H9 (cell line): ENCODE data around the gene SLC47A2. TPM values are rescaled to one million over a fixed set of nuclear protein-coding genes. Genes with fewer than 3 reads are reported as not detected.

Source experiments
- DNase-seq: peaks from one replicate; pipeline ENCODE4 v3.0.0-alpha.2; 2017
- H2AFZ ChIP-seq: one replicate; pipeline ENCODE4 v1.6.1; 2013; ENCODE audit warnings: mild to moderate bottlenecking, low read length, control low read depth, moderate library complexity
- H2AK5ac ChIP-seq: 2 replicates; pipeline ENCODE4 v1.6.1; 2013; ENCODE audit warnings: low read length, control low read depth, mixed read lengths; ENCODE audit not compliant: insufficient read length
- H2BK120ac ChIP-seq: one replicate; pipeline ENCODE4 v1.6.1; 2013; ENCODE audit warnings: low read depth, mild to moderate bottlenecking, low read length, control low read depth, inconsistent platforms; ENCODE audit not compliant: poor library complexity, severe bottlenecking
- H2BK12ac ChIP-seq: 2 replicates; pipeline ENCODE4 v1.6.1; 2013; ENCODE audit warnings: low read length, control low read depth, mixed read lengths, low read depth; ENCODE audit not compliant: insufficient read length
- H2BK15ac ChIP-seq: 2 replicates; pipeline ENCODE4 v1.6.1; 2013; ENCODE audit warnings: low read depth, low read length, control low read depth
- H2BK20ac ChIP-seq: one replicate; pipeline ENCODE4 v1.6.1; 2013; ENCODE audit warnings: low read depth, mild to moderate bottlenecking, low read length, control low read depth, inconsistent platforms; ENCODE audit not compliant: poor library complexity, severe bottlenecking
- H2BK5ac ChIP-seq: 2 replicates; pipeline ENCODE4 v1.6.1; 2013; ENCODE audit warnings: low read length, control low read depth, mixed read lengths; ENCODE audit not compliant: insufficient read length
- H3K14ac ChIP-seq: 2 replicates; pipeline ENCODE4 v1.6.1; 2013; ENCODE audit warnings: low read length, control low read depth; ENCODE audit not compliant: insufficient read depth
- H3K18ac ChIP-seq: 2 replicates; pipeline ENCODE4 v1.6.1; 2013; ENCODE audit warnings: low read depth, mild to moderate bottlenecking, mixed read lengths, low read length, control low read depth; ENCODE audit not compliant: insufficient read length
- H3K23ac ChIP-seq: 2 replicates; pipeline ENCODE4 v1.6.1; 2013; ENCODE audit warnings: low read length, control low read depth, mixed read lengths, low read depth; ENCODE audit not compliant: insufficient read length
- H3K23me2 ChIP-seq: 2 replicates; pipeline ENCODE4 v1.6.1; 2013; ENCODE audit warnings: low read depth, mild to moderate bottlenecking, mixed read lengths, low read length, control low read depth; ENCODE audit not compliant: insufficient read length, poor library complexity, severe bottlenecking
- H3K27ac ChIP-seq: 2 replicates; pipeline ENCODE4 v1.5.1; 2013; ENCODE audit warnings: low read length, control low read depth, mixed read lengths, low read depth; ENCODE audit not compliant: insufficient read length
- H3K27me3 ChIP-seq: 2 replicates; pipeline ENCODE4 v1.6.1; 2013; ENCODE audit warnings: low read length, control low read depth, inconsistent platforms; ENCODE audit not compliant: insufficient read depth
- H3K4ac ChIP-seq: 2 replicates; pipeline ENCODE4 v1.6.1; 2013; ENCODE audit warnings: low read depth, mild to moderate bottlenecking, control low read depth, inconsistent platforms, low read length, moderate library complexity
- H3K4me1 ChIP-seq: 2 replicates; pipeline ENCODE4 v1.6.1; 2013; ENCODE audit warnings: low read length, control low read depth, inconsistent platforms; ENCODE audit not compliant: insufficient read depth
- H3K4me2 ChIP-seq: 2 replicates; pipeline ENCODE4 v1.6.1; 2013; ENCODE audit warnings: low read length, control low read depth, mixed read lengths; ENCODE audit not compliant: insufficient read length, insufficient read depth
- H3K56ac ChIP-seq: 2 replicates; pipeline ENCODE4 v1.6.1; 2013; ENCODE audit warnings: low read depth, mild to moderate bottlenecking, mixed read lengths, low read length, control low read depth; ENCODE audit not compliant: insufficient read length
- H3K79me1 ChIP-seq: 2 replicates; pipeline ENCODE4 v1.6.1; 2013; ENCODE audit warnings: low read depth, mild to moderate bottlenecking, moderate library complexity, low read length, control low read depth, inconsistent platforms; ENCODE audit not compliant: insufficient read depth, poor library complexity, severe bottlenecking
- H3K79me2 ChIP-seq: 2 replicates; pipeline ENCODE4 v1.6.1; 2013; ENCODE audit warnings: low read length, control low read depth, inconsistent platforms; ENCODE audit not compliant: insufficient read depth
- H3K9ac ChIP-seq: 2 replicates; pipeline ENCODE4 v1.6.1; 2013; ENCODE audit warnings: low read length, control low read depth, mixed read lengths; ENCODE audit not compliant: insufficient read length; ENCODE audit errors: extremely low read depth
- H3K9me3 ChIP-seq: one replicate; pipeline ENCODE4 v1.6.1; 2013; ENCODE audit warnings: low read depth, low read length, inconsistent platforms; ENCODE audit not compliant: control insufficient read depth
- H3T11ph ChIP-seq: one replicate; pipeline ENCODE4 v1.6.1; 2013; ENCODE audit warnings: mild to moderate bottlenecking, low read length, control low read depth, inconsistent platforms
- H4K20me1 ChIP-seq: one replicate; pipeline ENCODE4 v1.6.1; 2013; ENCODE audit not compliant: control insufficient read depth, insufficient read length, insufficient read depth
- H4K5ac ChIP-seq: 2 replicates; pipeline ENCODE4 v1.6.1; 2013; ENCODE audit warnings: low read depth, mild to moderate bottlenecking, mixed read lengths, low read length, control low read depth; ENCODE audit not compliant: insufficient read length
- H4K8ac ChIP-seq: replicated peaks from 2 replicates; pipeline ENCODE4 v1.6.1; 2013; ENCODE audit warnings: low read length, control low read depth, mixed read lengths, low read depth; ENCODE audit not compliant: insufficient read length
- H4K91ac ChIP-seq: 2 replicates; pipeline ENCODE4 v1.6.1; 2013; ENCODE audit warnings: low read depth, mild to moderate bottlenecking, moderate library complexity, mixed read lengths, low read length, control low read depth; ENCODE audit not compliant: insufficient read length
- H3K27ac Mint-ChIP-seq, 3 experiments: 2 replicates in 2 of 3; 3 replicates in 1 of 3; pipeline ENCODE4 v1.8.0; 2020 to 2021; ENCODE audit warnings: mixed read lengths in 3 of 3, mild to moderate bottlenecking in 1 of 3, moderate library complexity in 1 of 3
- H3K27me3 Mint-ChIP-seq: 2 replicates; pipeline ENCODE4 v1.8.0; 2021; ENCODE audit warnings: low read depth, mild to moderate bottlenecking, moderate library complexity, mixed read lengths
- H3K36me3 Mint-ChIP-seq, 3 experiments: 2 replicates in 2 of 3; 3 replicates in 1 of 3; pipeline ENCODE4 v1.8.0; 2020 to 2021; ENCODE audit warnings: low read depth in 3 of 3, mixed read lengths in 3 of 3; ENCODE audit not compliant: insufficient read depth in 1 of 3
- H3K4me1 Mint-ChIP-seq, 2 experiments: 2 replicates each; pipeline ENCODE4 v1.8.0; 2020; ENCODE audit warnings: mixed read lengths in 2 of 2
- H3K4me3 Mint-ChIP-seq, 2 experiments: 2 replicates in 1 of 2; 3 replicates in 1 of 2; pipeline ENCODE4 v1.8.0; 2020 to 2021; ENCODE audit warnings: mild to moderate bottlenecking in 2 of 2, mixed read lengths in 2 of 2, moderate library complexity in 1 of 2
- H3K9me3 Mint-ChIP-seq, 2 experiments: 2 replicates in 1 of 2; 3 replicates in 1 of 2; pipeline ENCODE4 v1.8.0; 2020; ENCODE audit warnings: mild to moderate bottlenecking in 2 of 2, mixed read lengths in 2 of 2, moderate library complexity in 1 of 2
- CTCF ChIP-seq: fragments of 200-600 bp; sonication (generic); conservative IDR thresholded peaks from 3 replicates; pipeline ENCODE4 v1.8.0; 2021; ENCODE audit warnings: antibody characterized with exemption, mild to moderate bottlenecking
- WGBS: extraction: QIAGEN DNeasy Blood & Tissue Kit; methylation state at CpG from one replicate; pipeline ENCODE4 v1.1.7; 2013; ENCODE audit warnings: missing lambda C conversion rate, low lambda C conversion rate, mixed read lengths; ENCODE audit not compliant: insufficient read length; ENCODE audit errors: extremely low coverage; 5-methylcytosine and 5-hydroxymethylcytosine counted together
- total RNA-seq: library from RNA; stranded (reverse); gene quantifications from 2 replicates; pipeline ENCODE4 v1.2.1, GENCODE V29; 2021

SLC47A2 gene
- total RNA-seq, 1 experiment from 2014 or later: not detected

DNA sequence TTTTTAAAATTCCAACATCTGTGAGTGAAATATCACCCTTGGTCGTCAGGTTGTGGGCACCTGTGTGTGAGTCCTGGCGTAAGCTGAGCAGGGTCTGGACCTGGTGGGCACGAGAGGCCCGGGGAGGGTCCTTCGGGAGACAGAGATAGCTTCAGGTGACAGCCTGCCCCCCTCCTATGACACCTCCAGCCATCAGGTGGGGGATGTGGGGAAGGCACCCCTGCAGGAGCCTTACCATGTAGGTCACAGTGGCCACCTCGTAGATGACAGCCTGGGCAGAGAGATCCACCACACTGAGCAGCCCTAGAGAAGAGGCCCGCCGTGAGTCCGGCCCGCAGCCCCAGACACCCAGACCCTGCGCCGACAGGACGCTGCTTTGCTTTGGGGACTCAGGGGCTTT, 11.2 kb downstream of the SLC47A2 start:
- H3K4me1 ChIP-seq: no peaks in the 10 kb centered on the region; the same call in 1 of the 2 replicates
- no peaks in the 10 kb centered on the region for H3K23me2 ChIP-seq
- no peak overlapping the region for H3K4ac ChIP-seq
- no peak overlapping the region for H2BK12ac ChIP-seq
- H2BK15ac ChIP-seq: no peak overlapping the region
- no peak overlapping the region for H3K18ac ChIP-seq
- no peak overlapping the region for H2BK120ac ChIP-seq
- no peaks in the 10 kb centered on the region for H4K20me1 ChIP-seq
- H4K91ac ChIP-seq: no peak overlapping the region
- H3K4me1 Mint-ChIP-seq: peaks cover 33 to 42% of the 10 kb centered on the region in 2 experiments
- no peak overlapping the region for H4K5ac ChIP-seq
- H3K4me2 ChIP-seq: no peak overlapping the region
- no peak overlapping the region for H4K8ac ChIP-seq
- no peak overlapping the region for H3K27ac Mint-ChIP-seq
- H3K56ac ChIP-seq: no peak overlapping the region
- H3K9me3 ChIP-seq: no peaks in the 10 kb centered on the region
- no peak for TF ChIP-seq CTCF
- no peaks in the 10 kb centered on the region for H3K27me3 Mint-ChIP-seq
- no peak overlapping the region for H3K9ac ChIP-seq
- H2BK5ac ChIP-seq: no peak overlapping the region
- no peak overlapping the region for H3K27ac ChIP-seq
- H2AFZ ChIP-seq: no peak overlapping the region
- H3K23ac ChIP-seq: no peak overlapping the region
- WGBS: no CpG with 5 or more reads among the region's 13 CpGs
- no peaks in the 10 kb centered on the region for H3K79me1 ChIP-seq
- no peak overlapping the region for H2BK20ac ChIP-seq
- H3K79me2 ChIP-seq: no peaks in the 10 kb centered on the region
- no peak overlapping the region for H3K14ac ChIP-seq
- peak; percentile 33 for DNase-seq
- no peaks in the 10 kb centered on the region for H3K36me3 Mint-ChIP-seq
- H3T11ph ChIP-seq: no peak overlapping the region
- no peak overlapping the region for H3K4me3 Mint-ChIP-seq
- no peaks in the 10 kb centered on the region for H3K9me3 Mint-ChIP-seq
- no peaks in the 10 kb centered on the region for H3K27me3 ChIP-seq
- no peak overlapping the region for H2AK5ac ChIP-seq
